ENCODE measurements around the gene HINT2.

The HINT2 gene

GRCh38 chr9:35840881-35841644 is 26.2 kb upstream of the HINT2 start:
- DNase-seq = no peak

DNA sequence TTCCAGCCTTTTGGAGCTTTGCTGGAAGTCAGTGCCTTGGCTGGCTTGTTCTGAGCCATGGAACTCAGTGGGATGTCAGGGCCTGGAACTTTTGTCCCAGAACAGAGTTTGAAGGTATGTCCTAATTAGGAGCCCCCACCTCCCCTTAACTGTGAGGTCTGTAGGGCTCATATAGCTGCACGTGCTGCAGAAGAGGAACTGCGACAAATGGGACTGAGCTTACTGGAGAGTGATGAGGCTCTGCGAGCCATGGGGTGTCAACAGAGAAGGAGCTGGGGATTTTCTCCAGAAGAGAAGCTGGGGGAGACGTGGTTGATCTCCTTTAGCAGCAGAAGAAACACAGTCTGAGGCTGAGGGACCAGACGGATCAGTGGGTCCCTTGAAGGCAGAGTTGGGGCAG is 25.1 kb upstream of the HINT2 start:
- no peak for DNase-seq

DNA sequence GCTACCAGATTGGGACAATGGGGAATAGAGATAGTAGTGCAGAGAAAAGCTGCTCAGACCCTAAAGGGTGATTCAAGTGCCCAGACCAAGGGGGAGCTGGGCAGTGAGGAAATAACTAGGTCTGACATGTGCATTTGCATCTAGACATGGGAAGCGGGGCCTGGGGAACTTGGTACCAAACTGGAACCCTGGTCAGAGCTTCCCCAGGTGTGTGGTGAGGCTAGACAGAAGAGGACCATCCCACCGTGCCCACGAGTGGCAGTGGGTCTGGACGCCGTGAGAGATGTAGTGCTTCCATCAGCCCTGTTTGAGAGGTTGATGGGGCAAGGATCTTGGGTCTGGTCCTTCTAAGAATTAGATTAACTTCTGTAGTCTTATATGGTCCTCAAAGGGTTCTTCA is 21.8 kb upstream of the HINT2 start:
- no peak for DNase-seq

DNA sequence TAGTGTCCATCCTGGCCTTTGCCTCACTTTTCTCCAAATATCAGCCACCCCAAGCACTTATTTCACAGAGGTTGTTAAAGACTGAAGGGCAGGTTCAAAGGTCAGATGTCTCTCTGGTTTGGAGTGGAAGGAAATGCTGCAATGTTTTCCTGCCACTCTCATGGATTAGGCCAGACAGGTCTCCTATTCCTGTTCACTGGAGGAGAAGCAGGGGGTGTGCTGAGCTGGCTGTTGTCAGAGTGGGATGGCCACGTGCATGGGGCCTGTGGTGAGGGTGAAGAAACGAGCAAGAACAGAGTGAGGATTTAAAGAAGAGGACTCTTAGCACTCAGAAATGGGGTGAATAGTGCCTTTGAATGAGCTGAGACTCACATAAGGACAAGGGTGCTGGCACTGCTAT is 20.9 kb upstream of the HINT2 start:
- no peak for DNase-seq

DNA sequence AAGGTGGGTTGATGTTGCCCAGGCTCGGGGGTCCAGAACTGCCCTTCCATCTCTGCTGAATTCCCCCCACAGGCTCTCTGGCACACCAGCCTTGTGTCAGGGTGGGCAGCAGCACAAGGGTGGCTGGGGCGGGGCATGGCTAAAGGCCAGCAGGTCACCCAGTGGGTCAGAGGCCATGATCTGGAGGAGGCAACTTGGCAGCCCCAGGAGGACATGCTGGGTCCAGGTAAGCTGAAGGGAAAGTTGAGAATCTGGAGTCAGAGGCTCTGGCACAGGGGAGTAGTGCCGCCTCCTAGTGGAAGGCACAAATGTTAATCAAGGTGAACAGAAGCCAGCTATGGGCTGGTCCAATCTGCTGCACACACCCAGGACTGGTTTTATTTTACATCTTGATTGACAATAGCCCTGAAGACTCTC is 20.4 kb upstream of the HINT2 start:
- DNase-seq = no peak

GRCh38 chr9:35834260-35835215 is 19.7 kb upstream of the HINT2 start:
- no peak for DNase-seq

- DNase-seq = no peak
Observed at GRCh38 chr9:35832814-35833213, 18.0 kb upstream of the HINT2 start.

GRCh38 chr9:35831040-35831439 is 16.2 kb upstream of the HINT2 start:
- DNase-seq = no peak

- DNase-seq = no peak
Observed at GRCh38 chr9:35829764-35830096, 14.9 kb upstream of the HINT2 start.

DNA sequence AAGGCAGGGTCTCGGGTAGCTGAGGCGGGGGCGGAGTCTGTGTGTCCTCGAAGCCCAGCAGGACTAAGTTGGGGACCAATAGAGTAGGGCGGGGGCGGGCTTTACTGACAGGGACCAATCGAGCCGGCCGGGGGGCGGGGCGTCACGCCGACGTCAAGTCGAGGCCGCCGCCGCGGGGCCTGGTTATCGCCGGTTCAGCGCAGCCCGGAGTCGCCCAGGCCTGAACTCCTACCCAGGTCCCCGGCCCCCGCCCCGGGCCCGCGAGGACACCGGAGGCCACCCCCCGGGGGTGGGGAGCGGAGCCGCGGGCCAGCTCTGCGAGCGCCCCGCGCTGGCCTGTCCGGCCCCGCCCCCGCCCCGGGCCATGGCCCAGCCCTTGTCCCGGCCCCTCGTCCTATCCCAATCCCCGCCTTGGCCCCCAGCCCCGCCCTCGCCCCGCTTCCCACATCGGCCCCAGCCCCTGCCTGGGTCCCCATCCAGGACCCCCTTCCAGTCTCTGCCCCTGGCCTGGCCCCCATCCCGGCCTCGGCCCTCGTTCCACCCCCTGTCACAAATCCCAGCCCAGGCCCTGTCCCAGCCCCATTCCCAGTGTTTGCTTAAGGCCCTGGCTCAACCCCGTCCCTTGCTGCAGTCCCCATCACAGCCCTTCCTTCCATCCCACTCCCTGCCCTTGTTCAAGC is 14.4 kb upstream of the HINT2 start, which contains the start of gene TMEM8B:
Gene TMEM8B, plus strand, starts transcription at position 145 of the 680 bp plus-strand sequence. Its CDS starts 220 bp downstream, at position 365.
- peak; percentile 79 for DNase-seq

GRCh38 chr9:35828716-35829083 is 13.9 kb upstream of the HINT2 start, which contains the start of gene FAM221B:
Gene FAM221B, minus strand, starts transcription at chr9:35828732. Its CDS starts 2,571 bp downstream, at chr9:35826161.
- DNase-seq = no peak

- no peak for DNase-seq
Observed at GRCh38 chr9:35827486-35827885, 12.6 kb upstream of the HINT2 start.

DNA sequence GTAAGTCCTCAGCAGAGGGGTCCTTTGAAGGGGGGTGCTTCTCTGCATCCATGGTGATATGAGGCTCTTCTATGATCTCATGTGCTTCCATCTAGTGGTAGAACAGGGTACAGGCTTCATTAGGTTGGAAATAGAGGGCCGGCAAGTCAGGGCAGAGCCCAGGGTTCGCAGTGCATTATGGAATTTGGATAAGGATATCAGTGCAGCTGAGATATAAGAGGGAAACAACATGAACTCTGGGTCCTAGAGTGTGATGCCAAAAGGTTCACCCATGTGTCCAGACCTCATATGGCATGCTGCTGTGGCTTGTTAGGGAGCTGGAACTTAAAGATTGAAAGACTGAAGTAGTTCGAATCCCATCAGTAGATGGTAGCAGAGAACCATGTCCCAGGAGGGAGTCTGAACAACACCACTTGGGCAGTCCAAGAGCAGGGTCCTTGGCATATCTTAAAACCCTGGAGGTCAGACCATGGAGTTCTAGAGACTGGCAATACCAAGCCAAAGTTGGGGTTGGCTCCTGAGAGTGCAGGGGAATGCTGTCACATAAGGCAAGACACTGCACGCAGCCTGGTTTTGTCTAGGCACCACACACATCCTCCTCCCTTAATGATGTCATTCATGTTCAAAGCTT is 11.3 kb upstream of the HINT2 start:
- DNase-seq = peak; percentile 53

- DNase-seq = no peak
Observed at GRCh38 chr9:35822926-35823325, 8.1 kb upstream of the HINT2 start.

- DNase-seq = no peak
Observed at GRCh38 chr9:35820076-35820475, 5.2 kb upstream of the HINT2 start.

DNA sequence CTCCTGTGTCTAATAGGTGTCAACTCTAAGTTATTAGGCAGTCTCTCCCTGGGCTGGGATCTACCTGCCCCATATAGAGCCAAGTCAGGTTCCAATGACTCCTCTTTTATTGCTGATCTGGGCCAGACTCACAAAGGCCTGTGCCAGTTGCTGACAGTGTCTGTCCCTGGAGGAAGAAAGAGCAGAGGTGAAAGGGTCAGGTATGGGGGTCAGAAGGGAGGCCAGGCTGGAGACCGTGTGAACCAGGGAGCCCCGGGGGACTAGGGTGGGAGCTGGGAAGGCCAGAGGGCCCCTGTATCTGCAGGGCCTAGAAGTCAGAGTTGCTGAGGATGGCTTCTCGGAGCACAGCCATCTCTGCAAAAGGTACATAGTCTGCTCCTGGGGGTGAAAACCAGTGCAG is 3.5 kb upstream of the HINT2 start:
- no peak for DNase-seq

DNA sequence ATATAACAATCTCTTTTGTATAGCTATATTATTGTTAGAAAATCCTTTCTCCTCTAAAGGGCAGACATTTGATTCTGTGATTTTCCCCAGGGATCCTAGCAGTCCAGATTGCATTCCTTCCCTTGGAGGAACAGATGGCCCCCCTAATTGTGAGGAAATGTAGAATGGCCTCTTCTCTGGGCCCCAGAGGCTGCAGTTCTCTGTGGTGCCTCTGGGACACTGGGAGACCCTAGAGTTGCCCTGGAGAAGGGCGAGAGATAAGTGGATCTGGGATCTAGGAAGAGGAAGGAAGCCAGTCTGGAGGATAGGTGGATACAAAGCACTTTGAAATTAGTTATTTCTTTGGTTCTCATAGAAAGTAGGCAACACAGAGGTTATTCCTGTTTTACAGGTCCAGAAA is 1.9 kb upstream of the HINT2 start:
- no peak for DNase-seq

DNA sequence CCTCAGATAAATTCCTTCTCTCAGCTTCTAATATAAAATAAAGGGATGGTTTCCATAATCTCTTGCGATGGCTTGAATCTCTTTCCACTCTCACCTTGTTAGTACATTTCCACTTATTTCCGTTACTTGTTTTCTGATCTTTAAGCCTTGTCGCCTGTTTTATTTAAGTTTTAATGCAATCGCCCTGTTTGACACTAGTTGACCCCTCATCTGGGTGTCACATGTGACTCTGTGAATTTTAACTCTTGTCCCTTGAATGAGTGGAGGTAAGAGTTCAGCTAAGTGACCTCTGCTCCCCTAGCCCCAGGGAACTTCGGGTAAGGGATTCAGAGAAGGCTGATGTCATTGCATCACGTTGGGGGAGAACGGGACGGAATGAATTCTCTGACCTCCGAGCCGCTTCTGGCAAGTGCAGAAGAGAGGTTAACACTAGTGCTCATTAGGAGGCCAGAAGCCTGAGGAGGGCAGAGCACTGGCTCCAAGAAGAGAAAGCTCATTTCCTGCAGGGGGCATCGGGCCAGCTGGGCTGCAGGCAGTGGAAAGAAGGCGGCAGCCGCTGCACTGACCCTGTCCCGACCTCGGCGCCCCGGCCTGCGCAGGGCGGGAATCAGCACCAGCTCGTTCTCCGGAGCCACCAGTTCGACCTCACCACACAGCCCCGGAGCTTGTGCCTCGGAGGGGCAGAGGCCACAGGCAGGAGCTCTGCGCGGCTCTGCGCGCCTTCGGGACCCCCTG is 569 bp downstream of the HINT2 start:
- DNase-seq = peak; percentile 40

- DNase-seq = no peak
Observed at GRCh38 chr9:35813434-35814105, 1.3 kb downstream of the HINT2 start.

DNA sequence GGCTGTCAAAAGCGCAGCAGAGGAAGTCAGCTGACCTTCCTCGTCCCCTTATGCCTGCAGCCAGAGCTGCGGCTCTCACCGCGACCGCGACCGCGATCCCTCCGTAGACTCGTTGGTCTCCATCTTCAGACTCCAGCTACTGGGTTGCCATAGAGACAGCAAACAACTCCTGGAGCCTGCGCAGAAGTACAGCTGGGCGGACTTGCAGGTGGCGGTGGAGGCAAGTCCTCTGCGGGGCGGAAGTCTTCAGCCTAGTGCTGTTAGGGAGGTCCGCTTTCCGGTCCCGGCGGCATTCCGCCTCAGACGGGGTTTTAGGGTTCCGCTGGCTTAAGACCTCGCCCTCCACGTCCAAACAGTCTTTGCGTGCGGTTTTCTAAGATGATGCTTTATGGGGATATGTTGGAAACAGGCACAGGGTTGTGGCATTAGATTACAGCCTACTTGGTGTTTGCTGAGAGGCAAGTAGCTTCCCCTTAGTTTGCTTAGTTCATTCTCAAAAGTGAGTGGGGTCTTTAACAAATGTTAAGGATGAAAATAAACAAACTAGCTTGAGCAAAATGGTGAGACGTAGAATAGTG is 2.7 kb downstream of the HINT2 start, which contains the start of gene SPAG8:
Gene SPAG8, minus strand, starts transcription at position 238 of the 578 bp plus-strand sequence. Its CDS starts 115 bp downstream, at position 123.
- DNase-seq = peak; percentile 97
